ENCODE results near the gene PTPRO.

PTPRO gene

GRCh38 chr12:15530361-15530760 is 208.1 kb downstream of the PTPRO start:
- no peaks in the 10 kb centered on the region for H3K79me2 ChIP-seq (ENCODE audit: insufficient read depth, low read length)
- no peak overlapping the region for H3K9ac ChIP-seq (ENCODE audit: low read length)
- no peaks in the 10 kb centered on the region for H3K9me2 ChIP-seq (replicated peaks; ENCODE audit: insufficient read depth, low read length)
- no peaks in the 10 kb centered on the region for H3K9me3 ChIP-seq (ENCODE audit: insufficient read depth, low read length)
- TF ChIP-seq CTCF (IDR thresholded peaks at IDR 0.05; ENCODE audit: insufficient read depth, low read length, poor library complexity, severe bottlenecking) (no peak), EZH2phosphoT487 (conservative IDR thresholded peaks at IDR 0.05; ENCODE audit: low read length) (no peak)
- no peaks in the 10 kb centered on the region for H3F3A ChIP-seq (ENCODE audit: insufficient read depth)
- no peak overlapping the region for H3K4me2 ChIP-seq (ENCODE audit: low read depth, low read length, poor library complexity, severe bottlenecking)
- H4K20me1 ChIP-seq (ENCODE audit: low read depth, low read length): no peaks in the 10 kb centered on the region
- H3K4me3 ChIP-seq (ENCODE audit: insufficient read depth, low read length, poor library complexity, severe bottlenecking): no peak overlapping the region
- H3K36me3 ChIP-seq (ENCODE audit: low read length): no peaks in the 10 kb centered on the region
- H3K27ac ChIP-seq (ENCODE audit: low read depth, low read length): no peak overlapping the region
- no peaks in the 10 kb centered on the region for H3K27me3 ChIP-seq (ENCODE audit: low read length)
- no peak overlapping the region for H2AFZ ChIP-seq (ENCODE audit: low read depth, low read length, severe bottlenecking)

- Histone ChIP-seq H3K27me3 (ENCODE audit: low read length) (no peaks in the 10 kb centered on the region), H3K4me2 (ENCODE audit: low read depth, low read length, poor library complexity, severe bottlenecking) (no peak overlapping the region), H4K20me1 (ENCODE audit: low read depth, low read length) (no peaks in the 10 kb centered on the region), H3K9me3 (ENCODE audit: insufficient read depth, low read length) (no peaks in the 10 kb centered on the region), H3K9ac (ENCODE audit: low read length) (no peak overlapping the region), H3K79me2 (ENCODE audit: insufficient read depth, low read length) (no peaks in the 10 kb centered on the region), H3K27ac (ENCODE audit: low read depth, low read length) (no peak overlapping the region), H3F3A (ENCODE audit: insufficient read depth) (no peaks in the 10 kb centered on the region), H3K4me3 (ENCODE audit: insufficient read depth, low read length, poor library complexity, severe bottlenecking) (no peak overlapping the region), H3K36me3 (ENCODE audit: low read length) (no peaks in the 10 kb centered on the region), H2AFZ (ENCODE audit: low read depth, low read length, severe bottlenecking) (no peak overlapping the region), H3K9me2 (replicated peaks; ENCODE audit: insufficient read depth, low read length) (no peaks in the 10 kb centered on the region)
- TF ChIP-seq CTCF (IDR thresholded peaks at IDR 0.05; ENCODE audit: insufficient read depth, low read length, poor library complexity, severe bottlenecking): peak; percentile 29
- TF ChIP-seq EZH2phosphoT487 (conservative IDR thresholded peaks at IDR 0.05; ENCODE audit: low read length): no peak
Observed at GRCh38 chr12:15532364-15532977, 210.2 kb downstream of the PTPRO start.

- no peaks in the 10 kb centered on the region for H3K9me3 ChIP-seq (ENCODE audit: insufficient read depth, low read length)
- no peaks in the 10 kb centered on the region for H3K9me2 ChIP-seq (replicated peaks; ENCODE audit: insufficient read depth, low read length)
- H3K27ac ChIP-seq (ENCODE audit: low read depth, low read length): no peak overlapping the region
- H4K20me1 ChIP-seq (ENCODE audit: low read depth, low read length): no peaks in the 10 kb centered on the region
- no peak overlapping the region for H3K9ac ChIP-seq (ENCODE audit: low read length)
- no peak for TF ChIP-seq EZH2phosphoT487 (conservative IDR thresholded peaks at IDR 0.05; ENCODE audit: low read length)
- TF ChIP-seq CTCF (IDR thresholded peaks at IDR 0.05; ENCODE audit: insufficient read depth, low read length, poor library complexity, severe bottlenecking): no peak
- H3K79me2 ChIP-seq (ENCODE audit: insufficient read depth, low read length): no peaks in the 10 kb centered on the region
- H2AFZ ChIP-seq (ENCODE audit: low read depth, low read length, severe bottlenecking): no peak overlapping the region
- no peaks in the 10 kb centered on the region for H3F3A ChIP-seq (ENCODE audit: insufficient read depth)
- H3K36me3 ChIP-seq (ENCODE audit: low read length): no peaks in the 10 kb centered on the region
- peak overlapping the region; percentile 27 for H3K4me2 ChIP-seq (ENCODE audit: low read depth, low read length, poor library complexity, severe bottlenecking)
- H3K27me3 ChIP-seq (ENCODE audit: low read length): no peaks in the 10 kb centered on the region
- no peak overlapping the region for H3K4me3 ChIP-seq (ENCODE audit: insufficient read depth, low read length, poor library complexity, severe bottlenecking)
Observed at GRCh38 chr12:15534322-15534721, 212.0 kb downstream of the PTPRO start.
